Right atrium auricular region (tissue), 2 donors: ENCODE data around the gene GPC1. TPM values are rescaled to one million over a fixed set of nuclear protein-coding genes. Genes with fewer than 3 reads are reported as not detected.
A peak's percentile ranks its signal among the peaks of the same experiment; 100 is the strongest.

ENCODE experiments used
- DNase-seq: peaks from one replicate; pipeline ENCODE4 v3.0.0-alpha.2; 2019; ENCODE audit warnings: low spot score
- H3K27ac ChIP-seq, 2 donors: fragments of 200-600 bp; sonication (generic); 1 replicate in 1 of 2; 2 replicates in 1 of 2; pipeline ENCODE4 v1.5.1; 2016 to 2019
- H3K27me3 ChIP-seq, 2 donors: fragments of 200-600 bp; sonication (generic); one replicate each; pipeline versions ENCODE4 v1.5.1 to v1.6.0; 2017 to 2019
- H3K36me3 ChIP-seq: fragments of 200-600 bp; sonication (generic); one replicate; pipeline ENCODE4 v1.5.1; 2016
- H3K4me1 ChIP-seq, 2 donors: fragments of 200-600 bp; sonication (generic); one replicate each; pipeline versions ENCODE4 v1.5.1 to v1.6.0; 2017 to 2019
- H3K4me3 ChIP-seq, 2 donors: fragments of 200-600 bp; sonication (generic); 1 replicate in 1 of 2; 2 replicates in 1 of 2; pipeline ENCODE4 v1.5.1; 2017 to 2019; ENCODE audit warnings: mild to moderate bottlenecking in 1 of 2, moderate library complexity in 1 of 2
- H3K9me3 ChIP-seq, 2 donors: fragments of 200-600 bp; sonication (generic); one replicate each; pipeline ENCODE4 v1.5.1; 2019
- CTCF ChIP-seq, 2 donors: fragments of 200-600 bp; sonication (generic); IDR thresholded peaks; one replicate each; pipeline ENCODE4 v1.5.1; 2019; ENCODE audit warnings: antibody characterized with exemption in 2 of 2
- total RNA-seq, 2 donors: library from RNA; depleted of rRNA; stranded (reverse); fragments of >200 nt; gene quantifications; one replicate each; pipeline ENCODE4 v1.1.0, GENCODE V29; 2016

Gene GPC1
- total RNA-seq, 2 donors from 2014 or later, result 77.4 to 103 TPM

GRCh38 chr2:240503375-240503774 lies 67.9 kb downstream of the GPC1 start:
- Histone ChIP-seq H3K27ac (no peak overlapping the region), H3K4me3 (no peak overlapping the region), H3K4me1 (no peaks in the 10 kb centered on the region), H3K36me3 (no peaks in the 10 kb centered on the region), H3K27me3 (no peaks in the 10 kb centered on the region), H3K9me3 (no peaks in the 10 kb centered on the region)
- TF ChIP-seq CTCF (IDR thresholded peaks at IDR 0.05), result no peak
- peak; percentile 28 for DNase-seq

- DNase-seq, result no peak
These were observed 68.4 kb downstream of the GPC1 start for GRCh38 chr2:240503848-240504247.

GRCh38 chr2:240505910-240506309 lies 70.4 kb downstream of the GPC1 start:
- TF ChIP-seq CTCF (IDR thresholded peaks at IDR 0.05), result no peak
- Histone ChIP-seq H3K27me3 (no peaks in the 10 kb centered on the region), H3K27ac (no peak overlapping the region), H3K9me3 (no peaks in the 10 kb centered on the region), H3K4me3 (no peak overlapping the region), H3K36me3 (no peaks in the 10 kb centered on the region), H3K4me1 (no peaks in the 10 kb centered on the region)
- peak; percentile 36 for DNase-seq

More at GRCh38 chr2:240503848-240504247, 68.4 kb downstream of the GPC1 start:
- TF ChIP-seq CTCF (IDR thresholded peaks at IDR 0.05), result no peak
- Histone ChIP-seq H3K9me3 (no peaks in the 10 kb centered on the region), H3K27me3 (no peaks in the 10 kb centered on the region), H3K4me1 (no peaks in the 10 kb centered on the region), H3K4me3 (no peak overlapping the region), H3K27ac (no peak overlapping the region), H3K36me3 (no peaks in the 10 kb centered on the region)

GRCh38 chr2:240506406-240507059 lies 71.1 kb downstream of the GPC1 start:
- H3K4me1 ChIP-seq, result no peaks in the 10 kb centered on the region
- no peak overlapping the region for H3K4me3 ChIP-seq
- no peaks in the 10 kb centered on the region for H3K36me3 ChIP-seq
- peak; percentile 40 for DNase-seq
- no peak overlapping the region for H3K27ac ChIP-seq
- H3K9me3 ChIP-seq, result no peaks in the 10 kb centered on the region
- no peak for TF ChIP-seq CTCF (IDR thresholded peaks at IDR 0.05)
- no peaks in the 10 kb centered on the region for H3K27me3 ChIP-seq

- no peaks in the 10 kb centered on the region for H3K4me1 ChIP-seq
- H3K27me3 ChIP-seq, result no peaks in the 10 kb centered on the region
- no peaks in the 10 kb centered on the region for H3K9me3 ChIP-seq
- TF ChIP-seq CTCF (IDR thresholded peaks at IDR 0.05), result no peak
- no peak overlapping the region for H3K4me3 ChIP-seq
- DNase-seq, result peak; percentile 4
- no peaks in the 10 kb centered on the region for H3K36me3 ChIP-seq
- no peak overlapping the region for H3K27ac ChIP-seq
These were observed 71.8 kb downstream of the GPC1 start for GRCh38 chr2:240507060-240507777.
